Limb (tissue), 2 donors: Measurements from ENCODE around the gene ANKRD13B.
"Not testable (repeated sequence)": the region's sequence is repeated elsewhere in the genome, so short reads cannot be mapped to it uniquely, and the experiment has no call there.

Experiments
- DNase-seq, 2 donors: peaks; one replicate each; pipeline ENCODE4 v3.0.0-alpha.2; 2016; ENCODE audit errors: extremely low spot score in 2 of 2

ANKRD13B gene

GRCh38 chr17:29592850-29593551 lies at the start of gene ANKRD13B:
TSS of gene ANKRD13B (plus strand) at chr17:29593132. CDS start at chr17:29593622, 490 bp downstream.
- DNase-seq, result peak in 1 of 2 donors; percentile 81

- no peak for DNase-seq
These were observed 48.9 kb upstream of the ANKRD13B start for GRCh38 chr17:29544066-29544465.

GRCh38 chr17:29546085-29546484 lies 46.8 kb upstream of the ANKRD13B start:
- no peak for DNase-seq

- no peak for DNase-seq
These were observed 46.1 kb upstream of the ANKRD13B start for GRCh38 chr17:29546830-29547229.

GRCh38 chr17:29549177-29549923 lies 43.6 kb upstream of the ANKRD13B start:
- no peak for DNase-seq

GRCh38 chr17:29555840-29556239 lies 37.1 kb upstream of the ANKRD13B start:
- DNase-seq, result no peak

- DNase-seq, result no peak
These were observed 35.7 kb upstream of the ANKRD13B start for GRCh38 chr17:29557085-29557738.

- DNase-seq, result no peak
These were observed 35.2 kb upstream of the ANKRD13B start for GRCh38 chr17:29557739-29558116.

- not testable (repeated sequence) for DNase-seq
These were observed 34.8 kb upstream of the ANKRD13B start for GRCh38 chr17:29558139-29558538.

GRCh38 chr17:29559640-29560039 lies 33.3 kb upstream of the ANKRD13B start:
- no peak for DNase-seq

GRCh38 chr17:29560316-29560715 lies 32.6 kb upstream of the ANKRD13B start:
- DNase-seq, result peak in 1 of 2 donors; percentile 36

- DNase-seq, result no peak
These were observed 31.1 kb upstream of the ANKRD13B start for GRCh38 chr17:29561554-29562517.

- DNase-seq, result no peak
These were observed 30.3 kb upstream of the ANKRD13B start for GRCh38 chr17:29562615-29563014.

GRCh38 chr17:29563816-29564215 lies 29.1 kb upstream of the ANKRD13B start:
- no peak for DNase-seq

GRCh38 chr17:29565643-29566472 lies 27.1 kb upstream of the ANKRD13B start:
- DNase-seq, result peak in 1 of 2 donors; percentile 49

GRCh38 chr17:29566473-29567303 lies 26.2 kb upstream of the ANKRD13B start, which contains the start of gene ABHD15:
TSS of gene ABHD15 (minus strand) at chr17:29567037. CDS start at chr17:29566966, 71 bp downstream.
- DNase-seq, result peak; percentile 21 to 70

- DNase-seq, result no peak
These were observed 25.7 kb upstream of the ANKRD13B start for GRCh38 chr17:29567304-29567553.

GRCh38 chr17:29567554-29568330 lies 25.2 kb upstream of the ANKRD13B start:
- peak in 1 of 2 donors; percentile 59 for DNase-seq
